T-helper 1 cell (primary cell): Measurements from ENCODE around the gene TERF2IP.

ENCODE experiments used
- DNase-seq, 5 donors: peaks; one replicate each; pipeline ENCODE4 v3.0.0-alpha.2; 2012 to 2020
- total RNA-seq, 4 donors: gene quantifications; one replicate each; lab custom pipeline; 2026; lab: John Stamatoyannopoulos, UW

Gene TERF2IP, protein sequence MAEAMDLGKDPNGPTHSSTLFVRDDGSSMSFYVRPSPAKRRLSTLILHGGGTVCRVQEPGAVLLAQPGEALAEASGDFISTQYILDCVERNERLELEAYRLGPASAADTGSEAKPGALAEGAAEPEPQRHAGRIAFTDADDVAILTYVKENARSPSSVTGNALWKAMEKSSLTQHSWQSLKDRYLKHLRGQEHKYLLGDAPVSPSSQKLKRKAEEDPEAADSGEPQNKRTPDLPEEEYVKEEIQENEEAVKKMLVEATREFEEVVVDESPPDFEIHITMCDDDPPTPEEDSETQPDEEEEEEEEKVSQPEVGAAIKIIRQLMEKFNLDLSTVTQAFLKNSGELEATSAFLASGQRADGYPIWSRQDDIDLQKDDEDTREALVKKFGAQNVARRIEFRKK
- total RNA-seq, result 118 to 156 (median 142) reads per million in 4 donors

DNA sequence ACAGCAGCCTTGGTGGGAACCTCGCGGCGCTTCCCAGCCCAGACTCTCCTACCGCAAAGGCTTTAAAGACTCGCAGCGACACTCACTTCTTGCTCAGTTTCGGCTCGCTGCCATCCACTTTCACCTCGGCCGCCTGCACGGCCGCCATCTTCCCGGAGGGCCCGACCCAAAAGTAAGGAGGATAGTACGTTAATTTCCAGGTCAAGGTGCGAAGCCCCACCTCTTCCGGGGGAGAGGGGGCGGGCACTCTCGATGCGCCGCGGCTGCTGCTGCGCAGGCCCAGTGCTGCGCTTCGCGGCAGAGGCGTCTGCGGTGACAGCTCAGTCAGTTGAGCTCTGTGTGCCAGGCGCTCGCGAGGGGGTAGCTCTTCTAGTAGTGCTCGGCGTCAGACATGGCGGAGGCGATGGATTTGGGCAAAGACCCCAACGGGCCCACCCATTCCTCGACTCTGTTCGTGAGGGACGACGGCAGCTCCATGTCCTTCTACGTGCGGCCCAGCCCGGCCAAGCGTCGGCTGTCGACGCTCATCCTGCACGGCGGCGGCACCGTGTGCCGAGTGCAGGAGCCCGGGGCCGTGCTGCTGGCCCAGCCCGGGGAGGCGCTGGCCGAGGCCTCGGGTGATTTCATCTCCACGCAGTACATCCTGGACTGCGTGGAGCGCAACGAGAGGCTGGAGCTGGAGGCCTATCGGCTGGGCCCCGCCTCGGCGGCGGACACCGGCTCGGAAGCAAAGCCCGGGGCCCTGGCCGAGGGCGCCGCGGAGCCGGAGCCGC is at the start of gene TERF2IP, which contains the start of gene KARS1:
TERF2IP (plus strand) TSS at position 282 of the 773 bp plus-strand sequence; CDS start at position 392, 110 bp downstream.
KARS1 (minus strand) TSS at position 174 of the 773 bp plus-strand sequence; CDS start at position 148, 26 bp downstream.
- peak; percentile 90 to 97 (median 93) for DNase-seq

- DNase-seq, result no peak
Measured at GRCh38 chr16:75599452-75600277, 47.9 kb upstream of the TERF2IP start.

GRCh38 chr16:75603241-75603640 is 44.3 kb upstream of the TERF2IP start:
- no peak for DNase-seq

GRCh38 chr16:75606507-75606906 is 41.1 kb upstream of the TERF2IP start:
- DNase-seq, result no peak

- DNase-seq, result no peak
Measured at GRCh38 chr16:75614066-75614897, 33.3 kb upstream of the TERF2IP start.

- no peak for DNase-seq
Measured at GRCh38 chr16:75615619-75616018, 32.0 kb upstream of the TERF2IP start.

- DNase-seq, result peak in 1 of 5 donors; percentile 84
Measured at GRCh38 chr16:75616521-75617010, 31.0 kb upstream of the TERF2IP start.

DNA sequence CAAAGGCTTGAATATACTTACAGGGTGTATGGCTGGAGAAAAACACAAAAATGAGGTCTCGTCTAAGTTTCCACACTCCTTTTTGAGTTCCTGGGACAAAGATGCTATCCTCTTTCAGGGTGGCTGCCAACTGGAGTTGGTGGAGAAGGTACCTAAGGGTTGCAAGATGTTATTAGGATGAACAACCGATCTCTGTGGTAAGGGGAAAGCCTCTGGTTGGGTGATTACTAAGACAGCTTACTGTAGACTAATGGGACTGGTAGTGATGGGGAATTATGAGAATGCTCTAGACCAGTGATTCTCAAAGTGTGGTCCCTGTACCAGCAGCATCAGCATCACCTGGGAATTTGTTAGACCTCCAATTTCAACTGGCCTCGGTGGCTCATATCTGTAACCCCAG is 30.5 kb upstream of the TERF2IP start:
- no peak for DNase-seq

DNA sequence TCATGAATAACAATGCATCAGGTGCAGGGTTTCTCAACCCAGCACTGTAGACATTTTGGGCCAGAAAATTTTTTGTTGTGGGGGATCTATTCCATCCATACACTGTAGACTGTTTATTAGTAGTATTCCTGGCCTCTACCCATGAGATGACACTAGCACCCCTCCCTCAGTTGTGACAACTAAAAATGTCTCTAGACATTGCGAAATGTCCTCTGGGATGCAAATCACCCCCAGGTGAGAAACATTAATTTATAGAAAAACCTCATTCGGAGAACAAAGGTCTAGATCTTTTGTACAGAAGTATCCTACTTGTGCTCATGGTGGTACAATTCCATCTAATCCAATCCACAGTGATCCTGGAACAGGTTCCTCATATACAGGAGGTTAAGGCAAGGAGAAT is 28.8 kb upstream of the TERF2IP start:
- DNase-seq, result no peak

GRCh38 chr16:75620326-75621169 is 27.0 kb upstream of the TERF2IP start:
- DNase-seq, result peak; percentile 23 to 62 (median 39)

DNA sequence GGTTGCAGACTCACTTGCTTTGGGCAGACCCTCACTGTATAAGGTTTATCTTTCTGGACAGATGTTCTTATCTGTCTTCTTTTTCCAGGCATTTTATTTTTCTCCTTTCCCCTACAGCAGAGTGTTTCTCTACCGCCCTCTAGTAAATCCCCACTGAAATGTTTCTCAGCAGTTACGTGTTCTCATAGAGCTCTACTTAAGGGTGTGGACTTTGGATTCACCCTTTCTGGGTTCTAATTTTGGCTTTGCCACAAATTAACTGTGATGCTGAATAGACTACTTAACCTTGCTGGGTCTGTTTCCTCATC is 26.4 kb upstream of the TERF2IP start:
- DNase-seq, result no peak

DNA sequence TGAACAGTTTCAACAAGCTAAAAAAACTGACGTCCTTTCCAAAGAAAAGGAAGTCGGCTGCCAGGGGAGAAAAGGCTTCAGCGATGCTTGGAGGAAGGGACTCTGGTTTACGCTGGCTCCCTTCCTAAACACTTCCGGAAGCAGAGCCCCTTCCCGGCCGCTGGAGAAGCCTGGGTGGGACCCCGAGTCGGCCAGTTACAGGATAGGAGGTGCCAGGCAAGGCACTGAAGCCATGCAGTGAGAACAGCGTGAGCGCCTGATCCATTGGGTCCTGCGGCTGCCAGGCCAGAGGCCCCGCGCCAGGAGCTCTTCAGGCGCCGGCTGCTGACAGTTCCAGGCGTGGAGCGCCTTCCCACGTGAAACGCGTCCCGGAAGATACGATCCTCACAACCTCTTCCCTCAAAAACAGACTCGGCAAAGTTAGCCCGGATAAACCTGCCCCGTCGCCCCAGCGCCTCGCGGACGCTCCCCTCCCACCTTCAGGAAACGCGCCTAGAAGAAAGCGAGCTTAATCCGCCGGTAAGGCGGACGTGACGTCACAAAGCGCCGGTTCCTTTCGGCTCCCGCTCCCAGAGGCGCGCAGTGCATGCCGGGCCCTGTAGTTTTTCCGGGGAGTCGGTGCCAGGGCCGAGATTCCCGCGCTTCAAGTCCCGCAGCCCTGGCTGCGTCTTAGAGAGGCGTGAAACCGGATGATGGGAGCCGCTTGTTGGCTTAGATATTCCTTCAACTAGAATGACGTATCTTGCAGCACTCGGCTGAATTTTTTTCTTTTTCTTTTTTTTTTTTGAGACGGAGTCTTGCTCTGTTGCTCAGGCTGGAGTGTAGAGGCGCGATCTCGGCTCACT is 24.6 kb upstream of the TERF2IP start, which contains the start of gene ADAT1:
ADAT1 (minus strand) TSS at position 521 of the 845 bp plus-strand sequence. CDS start 2,482 bp downstream, outside the sequence.
- DNase-seq, result peak; percentile 95 to 98 (median 98)

DNA sequence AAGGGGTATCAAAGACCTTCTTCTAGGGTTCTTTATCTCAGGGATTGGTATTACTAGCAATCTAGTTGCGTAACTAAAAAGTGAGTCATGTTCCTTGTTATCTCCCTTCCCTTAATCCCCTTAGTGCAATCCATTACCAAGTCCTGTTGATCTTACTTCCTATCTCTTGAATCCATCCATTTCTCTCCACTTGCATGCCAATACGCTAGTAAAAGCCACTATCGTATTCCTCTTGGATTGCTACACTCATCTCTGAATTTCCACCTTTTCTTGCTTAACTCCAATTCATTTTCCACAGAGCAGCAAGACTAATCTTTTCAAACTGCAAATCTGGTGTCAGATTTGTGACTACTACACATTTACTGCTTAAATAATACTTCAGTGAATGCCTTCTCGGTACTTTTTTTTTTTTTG is 22.6 kb upstream of the TERF2IP start:
- no peak for DNase-seq

DNA sequence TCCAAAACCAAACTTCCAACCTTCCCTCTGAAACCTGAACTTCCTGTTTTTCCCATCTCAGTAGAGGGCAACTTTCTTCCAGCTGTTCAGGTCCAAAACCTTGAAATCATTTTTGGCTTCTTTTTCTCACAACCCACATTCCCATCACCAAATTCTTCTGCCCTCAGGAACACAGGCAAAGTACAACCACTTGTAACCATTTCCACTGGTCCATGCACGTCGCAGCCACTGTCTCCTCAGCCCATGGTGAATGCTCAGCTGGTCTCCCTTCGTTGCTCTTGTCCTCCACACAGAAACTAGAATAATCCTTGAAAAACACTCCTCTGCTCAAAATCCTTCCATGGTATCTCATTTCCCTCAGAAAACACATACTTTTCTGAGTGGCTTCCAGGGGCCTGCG is 20.8 kb upstream of the TERF2IP start:
- DNase-seq, result no peak

DNA sequence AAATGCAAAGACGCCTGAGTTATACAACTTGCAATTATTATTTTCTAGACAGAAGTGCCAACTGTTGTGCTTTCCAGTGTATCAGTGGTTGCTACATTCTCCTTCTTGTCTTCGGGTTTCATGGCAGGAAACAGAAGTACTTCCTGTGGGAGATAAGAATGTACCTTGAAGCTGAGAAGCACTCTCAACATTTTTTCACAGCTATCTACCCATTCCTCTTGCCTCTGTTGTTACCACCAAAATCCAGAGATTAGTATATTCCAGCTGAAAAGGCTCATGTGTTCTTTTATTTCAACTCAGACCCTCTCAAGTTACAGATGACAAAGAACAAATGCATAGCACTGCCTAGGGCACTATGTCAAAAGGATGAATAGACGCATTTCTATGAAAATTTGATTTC is 19.7 kb upstream of the TERF2IP start:
- DNase-seq, result peak in 1 of 5 donors; percentile 27

DNA sequence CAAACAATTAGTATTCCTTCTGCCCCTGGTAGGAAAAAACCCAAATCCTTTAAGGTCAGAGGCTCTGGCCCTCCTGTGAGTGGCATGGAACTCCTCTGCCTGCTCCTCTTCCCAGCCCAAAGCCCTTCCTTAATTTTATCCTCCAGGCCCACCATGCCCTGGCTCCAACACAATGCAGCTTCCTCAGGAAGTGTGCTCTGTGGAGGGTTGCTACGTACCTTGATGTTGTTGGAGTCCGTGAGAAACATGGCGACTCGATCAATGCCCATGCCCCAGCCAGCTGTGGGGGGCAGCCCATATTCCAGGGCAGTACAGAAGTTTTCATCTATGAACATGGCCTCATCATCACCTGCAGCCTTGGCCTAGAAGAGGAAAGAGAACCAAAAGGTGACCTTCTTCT is 19.2 kb upstream of the TERF2IP start:
- DNase-seq, result no peak

DNA sequence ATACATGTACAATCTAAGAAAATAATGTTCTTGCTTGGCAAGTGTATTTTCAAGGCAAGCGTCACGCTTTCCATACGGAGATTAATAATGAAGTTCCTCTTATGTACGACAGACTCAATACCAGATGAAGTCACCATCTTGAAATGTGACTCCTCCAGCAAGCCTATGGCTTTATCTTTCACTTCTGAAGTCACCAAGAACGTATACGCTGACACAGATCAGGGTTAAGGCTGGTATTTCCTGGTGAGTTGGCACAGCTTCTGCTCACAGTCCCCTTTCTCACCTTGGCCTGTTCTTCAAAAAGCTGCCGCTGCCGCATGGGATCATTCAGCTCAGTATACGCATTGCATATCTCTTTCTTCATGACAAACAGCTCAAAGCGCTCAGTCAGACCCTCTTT is 18.4 kb upstream of the TERF2IP start:
- DNase-seq, result no peak

GRCh38 chr16:75630052-75630451 is 17.5 kb upstream of the TERF2IP start:
- no peak for DNase-seq

- no peak for DNase-seq
Measured at GRCh38 chr16:75632857-75633256, 14.7 kb upstream of the TERF2IP start.

GRCh38 chr16:75635036-75635435 is 12.5 kb upstream of the TERF2IP start:
- no peak for DNase-seq
